Stimulated activated CD8-positive, alpha-beta memory T cell treated with anti-CD3 and anti-CD28 coated beads, Interleukin-7, amount 100 ng/mL, for 48 hours (primary cell): Measurements from ENCODE around the gene RTN4RL1.
"Not testable (repeated sequence)": the region's sequence is repeated elsewhere in the genome, so short reads cannot be mapped to it uniquely, and the experiment has no call there.

Experiments
- DNase-seq, 2 donors: peaks; one replicate each; pipeline ENCODE4 v3.0.0-alpha.2; 2020; ENCODE audit warnings: low read depth in 1 of 2; ENCODE audit errors: extremely low read depth in 1 of 2

The RTN4RL1 gene

GRCh38 chr17:2008332-2009126 lies 16.6 kb downstream of the RTN4RL1 start:
- DNase-seq, result no peak

DNA sequence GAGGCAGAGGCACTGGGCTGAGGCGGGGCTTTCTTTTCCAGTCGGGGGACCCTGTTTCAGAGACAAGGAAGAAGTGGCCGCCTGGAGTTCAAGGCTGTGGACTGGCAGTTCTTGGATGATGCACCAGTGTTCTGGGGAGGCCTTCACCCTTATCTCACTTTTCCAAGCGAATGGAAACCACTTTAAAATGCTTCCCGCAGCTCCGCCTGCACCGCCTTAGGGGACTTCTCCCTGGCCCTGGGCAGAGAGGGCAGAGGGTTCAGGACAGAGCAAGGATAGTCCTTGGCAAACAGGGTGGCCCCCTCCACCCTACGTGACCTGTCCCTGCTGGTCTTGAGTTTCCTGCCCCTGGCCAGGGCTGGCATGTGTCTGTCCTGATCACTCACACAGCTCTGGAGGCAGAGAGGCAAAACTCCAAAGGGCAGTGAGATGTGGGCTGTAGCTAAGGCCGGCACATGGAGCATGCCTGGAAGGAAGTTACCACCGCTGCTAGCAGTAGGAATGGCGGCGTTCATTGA lies 20.6 kb downstream of the RTN4RL1 start:
- no peak for DNase-seq

DNA sequence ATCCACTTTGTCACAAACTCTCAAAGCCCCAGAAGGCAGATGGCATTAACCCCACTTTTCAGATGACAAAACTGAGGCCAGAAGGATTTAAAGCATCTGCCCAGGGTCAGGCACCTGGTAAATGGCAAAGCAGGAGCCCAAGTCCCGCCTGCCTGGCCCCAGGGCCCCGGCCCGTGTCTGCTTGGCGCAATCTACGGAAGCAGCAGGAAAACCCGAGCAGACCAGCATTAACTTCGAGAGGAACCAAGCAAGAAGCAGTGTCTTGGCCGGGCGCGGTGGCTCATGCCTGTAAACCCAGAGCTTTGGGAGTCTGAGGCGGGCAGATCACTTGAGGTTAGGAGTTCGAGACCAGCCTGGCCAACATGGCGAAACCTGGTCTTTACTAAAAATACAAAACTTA lies 21.6 kb downstream of the RTN4RL1 start:
- DNase-seq, result no peak

DNA sequence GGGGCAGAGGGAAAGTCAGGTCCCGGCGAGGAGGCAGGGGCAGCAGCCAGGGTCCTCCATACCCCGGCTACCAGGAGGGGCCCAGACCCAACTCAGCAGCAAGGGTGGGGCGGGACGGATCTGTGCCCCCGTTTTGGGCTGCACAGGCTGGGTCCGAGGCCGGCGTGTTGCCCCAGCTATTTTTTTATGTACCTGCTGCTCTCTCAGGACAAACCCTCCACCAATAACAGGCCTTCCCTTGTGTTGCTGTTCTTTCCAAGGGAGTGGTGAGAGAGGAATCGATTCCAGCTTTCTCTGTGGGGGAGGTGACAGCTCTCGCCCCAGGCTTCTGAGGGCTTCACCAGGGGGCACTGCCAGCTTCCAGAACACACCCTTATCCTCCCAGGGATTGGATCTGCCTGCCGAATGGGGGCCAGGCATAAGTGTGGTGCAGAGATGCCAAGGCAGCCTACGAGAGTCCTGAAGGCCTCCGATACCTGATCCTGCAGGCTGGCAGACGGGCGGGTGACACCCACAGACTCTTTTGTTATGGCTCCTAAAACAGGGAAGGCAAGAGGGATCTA lies 22.3 kb downstream of the RTN4RL1 start:
- DNase-seq, result no peak

- no peak for DNase-seq
Measured at GRCh38 chr17:1999557-2000251, 25.4 kb downstream of the RTN4RL1 start.

GRCh38 chr17:1997927-1998742 lies 27.0 kb downstream of the RTN4RL1 start:
- no peak for DNase-seq

GRCh38 chr17:1997289-1997926 lies 27.7 kb downstream of the RTN4RL1 start:
- DNase-seq, result no peak

DNA sequence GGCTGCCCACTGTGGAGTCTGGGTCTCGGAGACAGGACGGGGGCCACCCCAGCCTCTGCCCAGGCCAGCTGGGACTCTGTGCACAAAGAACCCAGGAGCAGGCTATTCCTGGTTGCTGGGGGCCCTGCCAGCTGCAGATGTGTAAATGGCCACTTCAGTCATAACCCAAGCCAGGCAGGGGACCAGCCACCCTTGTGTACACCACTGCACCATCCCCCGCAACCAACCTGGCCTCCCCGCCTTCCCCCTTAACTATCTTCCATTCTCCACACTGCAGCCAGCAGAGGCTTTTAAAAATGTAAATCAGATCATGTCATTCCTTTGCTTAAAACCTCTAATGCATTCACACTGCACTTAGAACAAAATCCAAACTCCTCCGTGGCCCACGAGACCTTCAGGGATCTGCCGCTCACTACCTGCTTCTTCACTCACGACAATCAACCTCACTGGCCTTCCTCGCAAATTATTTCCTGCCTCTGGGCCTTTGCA lies 28.3 kb downstream of the RTN4RL1 start:
- DNase-seq, result no peak

GRCh38 chr17:1995907-1996799 lies 29.0 kb downstream of the RTN4RL1 start:
- no peak for DNase-seq

GRCh38 chr17:1995321-1995892 lies 29.7 kb downstream of the RTN4RL1 start:
- no peak for DNase-seq

DNA sequence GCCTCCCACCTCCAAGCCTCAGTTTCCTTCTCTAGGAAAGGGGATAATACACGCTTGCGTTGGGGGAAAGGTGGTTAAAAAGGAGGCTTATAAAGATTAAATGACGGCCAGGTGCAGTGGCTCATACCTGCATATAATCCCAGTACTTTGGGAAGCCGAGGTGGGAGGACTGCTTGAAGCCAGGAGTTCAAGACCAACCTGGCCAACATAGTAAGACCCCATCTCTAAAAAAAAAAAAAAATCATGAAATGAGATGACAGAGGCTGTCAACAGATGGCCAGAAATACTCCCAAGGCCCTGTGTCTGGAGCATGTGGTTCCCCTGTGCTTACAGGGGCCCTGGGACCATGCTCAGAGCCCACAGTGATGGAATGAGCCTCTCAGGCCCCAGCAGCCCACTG lies 30.4 kb downstream of the RTN4RL1 start:
- DNase-seq, result no peak

DNA sequence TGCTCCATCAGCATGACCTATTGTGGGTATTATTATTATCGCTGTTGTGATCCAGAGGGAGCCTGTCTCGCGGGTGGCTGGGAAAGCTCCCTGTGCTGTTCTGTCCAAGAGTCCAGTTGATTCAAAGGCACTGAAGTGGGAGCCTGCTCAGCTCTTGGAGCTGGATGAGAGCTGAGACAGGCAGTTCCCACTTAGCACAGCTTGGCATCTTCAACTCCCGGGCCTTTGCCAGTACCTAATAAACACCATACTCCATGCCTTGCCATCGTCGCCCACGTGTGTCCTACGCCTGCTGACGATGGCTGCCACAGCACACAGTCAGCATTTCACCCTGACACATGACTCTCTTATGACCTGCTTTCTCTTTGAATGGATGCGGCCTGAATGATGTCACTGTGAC lies 32.6 kb downstream of the RTN4RL1 start:
- no peak for DNase-seq

- DNase-seq, result no peak
Measured at GRCh38 chr17:1989135-1989534, 36.0 kb downstream of the RTN4RL1 start.

DNA sequence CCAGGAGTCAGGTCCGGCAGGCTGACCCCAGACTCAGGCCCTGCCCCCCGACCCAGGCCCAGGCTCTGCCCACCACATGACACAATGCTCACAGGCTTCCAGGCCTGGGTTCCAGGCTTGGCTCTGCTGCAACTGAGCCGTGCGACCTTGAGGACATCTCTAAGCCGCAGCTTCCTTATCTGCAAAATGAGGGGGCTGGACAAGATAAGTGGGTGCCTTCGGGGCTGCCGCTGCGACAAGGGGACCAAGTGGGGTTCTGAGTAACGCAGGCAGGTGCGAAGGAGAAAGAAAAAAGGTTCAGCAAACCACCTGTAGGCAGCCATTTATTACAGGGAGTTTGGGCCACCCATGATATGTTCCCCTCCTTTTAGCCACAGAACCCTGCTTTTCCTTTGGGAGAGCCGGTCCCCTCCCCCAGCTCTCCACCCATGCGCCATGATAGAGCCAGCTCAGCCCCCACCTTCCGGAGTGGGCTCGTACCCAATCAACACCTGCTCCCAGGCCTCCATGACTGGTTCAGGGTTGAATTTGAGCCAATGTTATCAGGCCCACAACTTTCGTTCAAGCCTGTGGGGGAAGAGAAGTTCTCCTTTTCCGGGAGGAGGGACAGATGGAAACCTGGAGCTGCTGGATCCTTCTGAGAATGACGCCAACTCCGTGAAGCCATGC lies 38.2 kb downstream of the RTN4RL1 start:
- DNase-seq, result no peak

DNA sequence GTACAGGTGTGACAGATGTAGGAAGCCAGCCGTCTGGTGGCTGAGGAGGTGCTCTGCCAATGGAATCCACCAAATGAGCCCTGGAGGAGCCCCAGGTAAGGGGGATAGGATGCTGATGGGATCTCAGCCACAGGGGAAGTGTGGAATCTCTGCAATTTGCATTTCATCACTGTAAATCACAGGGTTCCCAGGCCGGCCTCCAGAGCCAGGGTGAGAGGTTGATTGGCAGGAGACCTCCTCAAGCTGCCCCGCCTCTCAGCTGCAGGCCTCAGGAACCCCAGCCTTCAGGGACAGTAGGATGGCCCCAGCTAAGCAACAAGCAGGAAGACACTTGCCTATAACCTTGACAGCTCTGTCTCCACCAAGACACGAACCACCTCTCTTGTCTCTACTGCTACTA lies 39.4 kb downstream of the RTN4RL1 start:
- DNase-seq, result no peak

DNA sequence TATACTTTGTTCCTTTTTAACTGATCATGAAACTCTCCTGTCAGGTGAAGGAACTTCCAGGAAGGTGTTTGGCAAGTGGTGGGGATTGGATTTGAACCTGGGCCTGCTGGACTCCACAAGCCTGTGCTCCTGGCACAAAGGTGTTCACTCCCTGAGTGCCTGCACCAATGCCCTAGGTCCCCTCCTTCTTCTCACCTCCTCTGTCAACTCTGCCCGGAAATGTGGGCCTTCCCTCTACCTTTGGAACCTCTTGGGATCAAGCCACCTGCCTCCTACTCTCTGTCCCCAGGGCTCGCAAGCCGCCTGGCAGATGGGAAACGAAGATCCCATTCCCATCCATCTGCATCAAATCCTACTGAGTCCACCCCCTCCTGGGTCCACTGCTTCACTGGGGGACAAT lies 40.0 kb downstream of the RTN4RL1 start:
- DNase-seq, result no peak

DNA sequence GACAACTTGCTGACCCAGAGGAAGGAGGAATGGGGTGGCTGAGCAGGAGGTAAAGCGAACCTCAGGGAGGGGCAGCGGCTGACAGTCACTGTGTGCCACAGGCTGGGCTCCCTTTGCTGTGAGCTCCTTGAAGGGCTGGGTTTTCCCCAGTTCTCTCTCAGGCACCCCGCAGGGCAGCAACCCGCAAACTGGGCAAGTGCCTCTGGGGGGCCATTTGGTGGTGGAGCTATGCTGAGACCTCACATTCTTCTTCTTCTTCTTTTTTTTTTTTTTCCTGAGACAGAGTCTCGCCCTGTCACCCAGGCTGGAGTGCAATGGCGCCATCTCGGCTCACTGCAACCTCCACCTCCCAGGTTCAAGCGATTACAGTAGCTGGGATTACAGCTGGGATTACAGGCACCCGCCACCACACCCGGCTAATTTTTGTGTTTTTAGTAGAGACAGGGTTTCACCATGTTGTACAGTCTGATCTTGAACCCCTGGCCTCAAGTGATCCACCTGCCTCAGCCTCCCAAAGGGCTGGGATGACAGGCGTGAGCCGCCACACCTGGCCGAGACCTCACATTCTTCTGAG lies 42.3 kb downstream of the RTN4RL1 start:
- DNase-seq, result not testable (repeated sequence)

DNA sequence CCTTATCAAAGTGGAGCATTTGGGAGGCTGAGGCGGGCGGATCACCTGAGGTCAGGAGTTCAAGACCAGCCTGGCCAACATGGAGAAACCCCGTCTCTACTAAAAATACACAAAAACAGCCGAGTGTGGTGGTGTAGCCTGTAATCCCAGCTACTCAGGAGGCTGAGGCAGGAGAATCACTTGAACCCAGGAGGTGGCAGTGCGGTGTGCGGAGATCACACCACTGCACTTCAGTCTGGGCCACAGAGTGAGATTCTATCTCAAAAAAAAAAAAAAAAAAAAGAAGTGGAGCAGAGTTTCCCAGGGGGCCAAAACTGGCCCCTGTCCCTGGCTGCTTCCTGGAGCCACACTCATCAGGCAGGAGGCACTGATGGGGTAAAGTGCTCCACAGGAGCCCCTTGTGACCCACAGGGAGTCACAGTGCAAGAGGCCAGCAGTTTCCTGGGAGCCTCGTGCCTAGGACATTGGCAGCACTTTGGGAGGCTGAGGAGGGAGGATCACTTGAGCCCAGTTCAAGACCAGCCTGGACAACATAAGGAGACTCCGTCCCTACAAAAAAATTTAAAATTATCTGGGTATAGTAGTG lies 44.4 kb downstream of the RTN4RL1 start:
- no peak for DNase-seq
